ENCODE results near the gene DCC.

GRCh38 chr18:52489396-52490306 lies 149.7 kb downstream of the DCC start:
- no peak for TF ChIP-seq GATA2 (IDR thresholded peaks at IDR 0.05; ENCODE audit: low read depth, low read length)
- no peak for TF ChIP-seq GATA3 (IDR thresholded peaks at IDR 0.05; ENCODE audit: low read depth, low read length)
